Stimulated activated CD4-positive, alpha-beta T cell treated with anti-CD3 and anti-CD28 coated beads, Interleukin-1b, Interleukin-23, amount 100 ng/mL, for 4 hours (primary cell): ENCODE data around the gene PNKD.

Experiments
- DNase-seq, 2 donors: peaks; one replicate each; pipeline ENCODE4 v3.0.0-alpha.2; 2020; ENCODE audit warnings: low read depth in 2 of 2

PNKD gene

GRCh38 chr2:218343591-218343990 is 73.3 kb downstream of the PNKD start:
- no peak for DNase-seq

- no peak for DNase-seq
Measured at GRCh38 chr2:218344090-218344754, 73.9 kb downstream of the PNKD start.

DNA sequence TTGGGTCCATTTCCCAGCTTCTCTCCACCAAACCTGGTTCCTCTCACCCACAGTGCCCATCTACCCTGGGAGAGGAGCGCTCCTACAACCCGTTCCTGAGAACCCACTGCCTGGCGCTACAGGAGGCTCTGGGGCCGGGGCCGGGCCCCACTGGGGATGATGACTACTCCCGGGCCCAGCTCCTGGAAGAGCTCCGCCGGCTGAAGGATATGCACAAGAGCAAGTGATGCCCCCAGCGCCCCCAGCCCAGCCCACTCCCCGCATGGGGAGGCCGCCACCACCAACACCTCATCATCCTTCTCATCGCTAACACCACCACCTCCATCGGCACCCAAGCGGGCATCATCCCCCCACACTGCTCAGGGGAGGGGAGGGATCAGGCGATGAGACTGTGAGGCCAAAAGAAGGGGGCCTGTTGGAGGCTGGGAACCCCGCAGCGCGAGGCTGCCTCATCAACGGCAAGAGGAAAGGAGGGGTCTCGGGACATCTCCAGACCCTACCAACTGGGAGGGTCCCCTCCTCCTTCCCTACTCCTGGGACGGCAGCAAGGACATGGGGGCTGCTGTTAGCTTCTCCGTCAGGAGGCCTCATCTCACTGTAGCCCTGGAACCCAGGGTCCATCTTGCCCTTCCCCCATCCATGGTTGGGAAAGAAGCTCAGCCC is 74.6 kb downstream of the PNKD start:
- no peak for DNase-seq

GRCh38 chr2:218345491-218346236 is 75.3 kb downstream of the PNKD start:
- no peak for DNase-seq

- DNase-seq = no peak
Measured at GRCh38 chr2:218347172-218347571, 76.9 kb downstream of the PNKD start.

GRCh38 chr2:218354045-218354444 is 83.7 kb downstream of the PNKD start:
- DNase-seq = no peak

DNA sequence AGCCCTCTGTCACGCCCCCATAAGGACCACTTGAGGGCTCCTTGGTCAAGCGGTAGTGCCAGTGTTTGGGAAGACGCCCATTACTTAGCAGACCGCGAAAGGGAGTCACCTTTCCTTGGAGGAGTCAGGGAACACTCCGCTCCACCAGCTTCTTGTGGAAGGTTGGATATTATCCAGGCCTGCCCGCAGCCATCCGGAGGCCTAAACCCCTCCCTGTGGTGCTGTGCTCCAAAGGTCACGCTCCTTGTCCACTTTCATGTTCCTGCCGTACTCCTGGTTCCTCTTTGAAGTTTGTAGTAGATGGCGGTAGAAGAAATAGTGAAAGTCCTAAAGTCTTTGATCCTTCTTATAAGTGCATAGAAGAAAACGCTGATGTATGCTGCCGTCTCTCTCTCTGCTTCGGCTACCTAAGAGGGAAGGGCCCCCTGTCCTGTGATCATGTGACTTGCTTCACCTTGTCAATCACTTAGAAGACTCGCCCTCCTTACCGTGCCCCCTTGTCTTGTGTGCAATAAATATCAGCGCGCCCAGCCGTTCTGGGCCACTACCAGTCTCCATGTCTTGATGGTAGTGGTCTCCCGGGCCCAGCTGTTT is 84.6 kb downstream of the PNKD start:
- no peak for DNase-seq

- DNase-seq = no peak
Measured at GRCh38 chr2:218357236-218358177, 87.2 kb downstream of the PNKD start.

- no peak for DNase-seq
Measured at GRCh38 chr2:218360453-218360852, 90.1 kb downstream of the PNKD start.

DNA sequence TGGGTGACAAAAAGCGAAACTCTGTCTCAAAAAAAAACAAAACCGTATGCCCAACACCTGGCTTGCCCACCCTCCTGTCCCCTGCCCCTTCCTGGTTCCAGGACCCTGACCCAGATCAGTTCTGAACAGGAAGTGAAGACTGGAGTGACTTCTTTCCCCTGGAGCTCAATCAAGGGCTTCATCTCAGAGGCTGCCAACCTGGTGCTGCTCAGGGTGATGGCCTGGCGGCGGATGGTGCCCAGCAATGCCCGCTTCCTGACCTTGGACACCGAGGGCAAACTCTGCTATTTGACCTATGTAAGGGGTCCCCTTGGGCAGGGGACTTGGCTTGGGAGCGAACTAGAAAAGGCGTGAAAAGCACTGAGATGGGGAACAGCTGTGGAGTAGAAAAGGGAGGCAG is 92.3 kb downstream of the PNKD start:
- no peak for DNase-seq

- DNase-seq = no peak
Measured at GRCh38 chr2:218363736-218364135, 93.4 kb downstream of the PNKD start.

DNA sequence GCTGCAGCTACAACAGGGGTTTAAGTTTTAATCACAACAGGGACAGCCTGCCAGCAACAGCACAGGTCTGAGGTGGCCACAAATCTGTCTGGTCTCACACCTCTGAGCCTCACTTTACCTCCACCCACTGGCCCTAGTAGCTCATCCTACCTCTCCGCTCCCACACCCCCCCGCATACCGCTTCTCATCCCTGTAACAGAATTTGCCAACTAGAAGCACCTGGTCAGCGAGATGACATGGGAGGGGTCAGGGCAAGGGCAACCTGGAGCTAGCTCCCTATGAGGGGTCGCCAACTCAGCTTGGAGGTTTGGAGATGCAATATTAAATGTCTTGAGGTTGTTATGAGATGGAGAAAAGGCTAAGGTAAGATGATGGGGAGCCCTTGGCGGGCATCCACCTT is 93.9 kb downstream of the PNKD start:
- DNase-seq = no peak

- DNase-seq = no peak
Measured at GRCh38 chr2:218366621-218367414, 96.5 kb downstream of the PNKD start.

- DNase-seq = peak; percentile 45 to 62
Measured at GRCh38 chr2:218367415-218368149, 97.3 kb downstream of the PNKD start.

GRCh38 chr2:218368150-218368528 is 97.8 kb downstream of the PNKD start:
- no peak for DNase-seq

GRCh38 chr2:218368621-218369153 is 98.4 kb downstream of the PNKD start:
- no peak for DNase-seq

DNA sequence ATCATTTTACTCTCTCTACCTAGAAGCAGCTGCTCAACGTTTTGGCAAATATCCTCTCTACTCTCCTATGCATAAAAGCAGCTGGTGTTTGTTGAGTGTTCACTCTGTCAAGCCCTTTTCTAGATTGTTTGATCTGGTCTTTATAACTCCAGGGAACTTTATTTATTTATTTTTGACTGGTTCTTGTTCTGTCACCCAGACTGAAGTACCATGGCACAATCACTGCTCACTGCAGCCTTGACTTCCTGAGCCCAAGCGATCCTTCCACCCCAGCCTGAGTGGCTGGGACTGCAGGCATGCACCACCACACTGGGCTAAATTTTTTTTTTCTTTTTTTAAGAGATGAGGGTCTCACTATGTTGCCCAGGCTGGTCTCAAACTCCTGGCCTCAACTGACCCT is 99.0 kb downstream of the PNKD start:
- no peak for DNase-seq

DNA sequence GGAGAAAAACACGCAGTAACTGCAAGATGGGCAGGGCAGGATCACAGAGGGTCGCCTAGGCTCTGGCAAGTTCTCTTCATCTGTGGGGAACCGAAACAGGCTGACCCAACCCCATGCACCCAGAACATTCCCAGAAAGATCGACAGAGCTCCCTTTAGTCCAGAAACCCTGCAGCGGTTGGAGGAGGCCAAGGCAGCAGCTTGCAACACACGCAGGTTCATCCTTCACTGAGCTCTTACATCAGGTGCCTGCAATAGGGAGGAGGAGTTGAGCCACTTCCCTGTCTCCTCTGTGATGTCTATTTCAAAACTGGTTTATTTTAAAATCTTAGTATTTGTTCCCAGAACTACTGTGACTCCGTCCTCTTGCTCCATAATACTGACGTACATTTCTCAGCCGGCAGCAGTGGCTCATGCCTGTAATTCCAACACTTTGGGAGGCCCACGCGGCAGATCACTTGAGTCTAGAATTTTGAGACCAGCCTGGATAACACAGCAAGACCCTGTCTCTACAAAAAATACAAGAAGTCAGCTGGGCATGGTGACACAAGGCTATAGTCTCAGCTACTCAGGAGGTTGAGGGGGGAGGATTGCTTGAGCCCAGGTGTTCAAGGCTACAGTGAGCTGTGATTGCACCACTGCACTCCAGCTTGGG is 100.2 kb downstream of the PNKD start:
- no peak for DNase-seq

DNA sequence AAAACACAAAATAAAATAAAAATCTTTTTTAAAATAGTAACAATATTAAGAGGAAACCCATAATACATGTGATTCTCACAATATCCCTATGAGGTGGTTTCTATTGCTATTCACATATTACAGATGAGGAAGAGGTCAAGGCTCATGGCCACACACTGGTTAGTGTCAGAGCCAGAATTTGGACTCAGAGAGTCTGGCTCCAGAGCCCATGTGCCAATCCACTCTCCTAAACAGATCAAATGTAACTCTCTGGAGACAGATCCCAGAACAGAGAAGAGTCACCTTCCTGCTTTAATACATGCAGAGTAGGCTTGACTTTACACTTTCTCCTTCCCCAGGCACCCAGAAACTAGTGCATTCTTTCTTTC is 101.6 kb downstream of the PNKD start:
- DNase-seq = no peak
